GM12873 (cell line): ENCODE measurements around the gene DNASE1L1.

Experiments used
- CTCF ChIP-seq: IDR thresholded peaks from 2 replicates; pipeline ENCODE4 v1.5.1; 2012; ENCODE audit warnings: low read depth, mild to moderate bottlenecking, moderate library complexity, low read length, control low read depth; ENCODE audit not compliant: insufficient read depth; ENCODE audit errors: missing control alignments

Gene DNASE1L1

GRCh38 chrX:154355094-154355775 lies 53.8 kb downstream of the DNASE1L1 start:
- TF ChIP-seq CTCF = no peak

- no peak for TF ChIP-seq CTCF
These were observed 54.5 kb downstream of the DNASE1L1 start for GRCh38 chrX:154354516-154354915.

- TF ChIP-seq CTCF = no peak
These were observed 55.0 kb downstream of the DNASE1L1 start for GRCh38 chrX:154354013-154354412.

- no peak for TF ChIP-seq CTCF
These were observed 55.7 kb downstream of the DNASE1L1 start for GRCh38 chrX:154353172-154353843.

GRCh38 chrX:154352466-154352865 lies 56.6 kb downstream of the DNASE1L1 start:
- no peak for TF ChIP-seq CTCF

GRCh38 chrX:154352012-154352401 lies 57.0 kb downstream of the DNASE1L1 start:
- TF ChIP-seq CTCF = no peak
